Upper lobe of left lung (tissue), 6 donors: Measurements from ENCODE around the gene FGF12. TPM values are rescaled to one million over a fixed set of nuclear protein-coding genes. Genes with fewer than 3 reads are reported as not detected.

ENCODE experiments used
- ATAC-seq, 2 donors: fragments of 200-7000 bp; cut with Tn5 transposase; one replicate each; pipeline ENCODE4 v1.9.1; 2022; ENCODE audit warnings: mild to moderate bottlenecking in 2 of 2, moderate library complexity in 2 of 2; ENCODE audit not compliant: low FRiP score in 2 of 2
- DNase-seq, 2 donors: peaks; one replicate each; pipeline ENCODE4 v3.0.0-alpha.2; 2019 to 2020
- H3K27ac ChIP-seq, 4 donors: fragments of 200-600 bp; sonication (generic); one replicate each; pipeline ENCODE4 v1.5.1; 2016 to 2019
- H3K27me3 ChIP-seq, 4 donors: fragments of 200-600 bp; sonication (generic); one replicate each; pipeline ENCODE4 v1.5.1; 2017 to 2019
- H3K36me3 ChIP-seq, 4 donors: fragments of 200-600 bp; sonication (generic); one replicate each; pipeline ENCODE4 v1.5.1; 2016 to 2019
- H3K4me1 ChIP-seq, 4 donors: fragments of 200-600 bp; sonication (generic); one replicate each; pipeline ENCODE4 v1.5.1; 2018 to 2019
- H3K4me3 ChIP-seq, 4 donors: fragments of 200-600 bp; sonication (generic); one replicate each; pipeline ENCODE4 v1.5.1; 2017 to 2019; ENCODE audit warnings: mild to moderate bottlenecking in 2 of 4, moderate library complexity in 1 of 4
- H3K9me3 ChIP-seq, 4 donors: fragments of 200-600 bp; sonication (generic); one replicate each; pipeline ENCODE4 v1.5.1; 2018 to 2019
- EP300 ChIP-seq, 4 donors: sonication (generic); formaldehyde crosslinking; IDR thresholded peaks; one replicate each; pipeline ENCODE4 v1.5.1; 2017; ENCODE audit warnings: antibody characterized with exemption in 4 of 4, control low read depth in 2 of 4
- POLR2A ChIP-seq, 4 donors: fragments of 450-650 bp; IDR thresholded peaks; one replicate each; pipeline ENCODE4 v1.5.1; 2016 to 2017; ENCODE audit warnings: antibody characterized with exemption in 4 of 4, mild to moderate bottlenecking in 2 of 4
- POLR2AphosphoS5 ChIP-seq, 2 donors: sonication (generic); formaldehyde crosslinking; IDR thresholded peaks; one replicate each; pipeline ENCODE4 v1.5.1; 2017; ENCODE audit warnings: antibody characterized with exemption in 2 of 2
- WGBS, 2 donors: methylation state at CpG; one replicate each; pipeline ENCODE4 v1.1.5; 2017 to 2018; 5-methylcytosine and 5-hydroxymethylcytosine counted together
- total RNA-seq, 6 donors: library from RNA; depleted of rRNA in 4 of 6; stranded (reverse); fragments of >200 nt in 4 of 6; gene quantifications; one replicate each; pipeline versions ENCODE4 v1.1.0 to v1.2.1, GENCODE V29; 2016 to 2021
- TF ChIP-seq, protein P1 (sequence below), 6 experiments: fragments of 450-650 bp in 4 of 6; fragments of 200-600 bp in 2 of 6; sonication (generic) in 2 of 6; IDR thresholded peaks; one replicate each; pipeline ENCODE4 v1.5.1; 2016 to 2019; ENCODE audit warnings: antibody characterized with exemption in 6 of 6
- donor health status: DM: no; HTN: no; CAD: no; lungs with moderate emphysema.
- donor health status: DM: no; HTN: yes; CAD: no; lungs with severe emphysema.

FGF12 gene
- total RNA-seq, 6 donors from 2014 or later, result 0.83 to 5.3 (median 2.2) TPM

DNA sequence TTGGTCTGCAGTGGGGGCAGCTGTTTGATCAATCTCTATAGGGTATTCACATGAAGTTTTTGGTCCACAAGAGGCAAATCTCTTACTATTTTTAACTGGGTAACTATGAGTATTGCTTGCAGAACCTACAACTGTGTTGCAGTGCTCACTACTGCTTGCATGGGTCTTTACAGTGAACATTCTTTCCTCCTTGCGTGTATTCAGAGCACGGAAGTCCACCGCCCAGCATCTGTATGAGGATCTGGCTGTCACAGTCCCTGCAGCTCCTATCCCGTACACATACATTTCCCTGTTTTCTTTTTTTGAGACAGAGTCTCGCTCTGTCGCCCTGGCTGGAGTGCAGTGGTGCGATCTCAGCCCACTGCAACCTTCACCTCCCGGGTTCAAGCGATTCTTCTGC, 449.9 kb downstream of the FGF12 start:
- DNase-seq, result no peak
- 95 to 96% methylated on average over 9 of the region's 9 CpGs for WGBS, 2 donors

GRCh38 chr3:192275741-192276355, 451.5 kb downstream of the FGF12 start:
- H3K4me1 ChIP-seq, result no peaks in the 10 kb centered on the region
- no peak overlapping the region for H3K27ac ChIP-seq
- H3K27me3 ChIP-seq, result no peaks in the 10 kb centered on the region
- no peak overlapping the region for H3K4me3 ChIP-seq
- no peaks in the 10 kb centered on the region for H3K36me3 ChIP-seq
- DNase-seq, result no peak
- TF ChIP-seq EP300 (IDR thresholded peaks at IDR 0.05) (no peak), POLR2AphosphoS5 (IDR thresholded peaks at IDR 0.05) (no peak), POLR2A (IDR thresholded peaks at IDR 0.05) (no peak)
- TF ChIP-seq, protein P1, sequence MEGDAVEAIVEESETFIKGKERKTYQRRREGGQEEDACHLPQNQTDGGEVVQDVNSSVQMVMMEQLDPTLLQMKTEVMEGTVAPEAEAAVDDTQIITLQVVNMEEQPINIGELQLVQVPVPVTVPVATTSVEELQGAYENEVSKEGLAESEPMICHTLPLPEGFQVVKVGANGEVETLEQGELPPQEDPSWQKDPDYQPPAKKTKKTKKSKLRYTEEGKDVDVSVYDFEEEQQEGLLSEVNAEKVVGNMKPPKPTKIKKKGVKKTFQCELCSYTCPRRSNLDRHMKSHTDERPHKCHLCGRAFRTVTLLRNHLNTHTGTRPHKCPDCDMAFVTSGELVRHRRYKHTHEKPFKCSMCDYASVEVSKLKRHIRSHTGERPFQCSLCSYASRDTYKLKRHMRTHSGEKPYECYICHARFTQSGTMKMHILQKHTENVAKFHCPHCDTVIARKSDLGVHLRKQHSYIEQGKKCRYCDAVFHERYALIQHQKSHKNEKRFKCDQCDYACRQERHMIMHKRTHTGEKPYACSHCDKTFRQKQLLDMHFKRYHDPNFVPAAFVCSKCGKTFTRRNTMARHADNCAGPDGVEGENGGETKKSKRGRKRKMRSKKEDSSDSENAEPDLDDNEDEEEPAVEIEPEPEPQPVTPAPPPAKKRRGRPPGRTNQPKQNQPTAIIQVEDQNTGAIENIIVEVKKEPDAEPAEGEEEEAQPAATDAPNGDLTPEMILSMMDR (IDR thresholded peaks at IDR 0.05), result no peak
- WGBS, 2 donors, result 62 to 65% methylated on average over 7 of the region's 7 CpGs
- no peak for ATAC-seq
- H3K9me3 ChIP-seq, result no peaks in the 10 kb centered on the region

More for the DNA sequence above, 449.9 kb downstream of the FGF12 start:
- H3K27me3 ChIP-seq, result no peaks in the 10 kb centered on the region
- no peak overlapping the region for H3K4me3 ChIP-seq
- no peaks in the 10 kb centered on the region for H3K36me3 ChIP-seq
- H3K9me3 ChIP-seq, result no peaks in the 10 kb centered on the region
- no peak overlapping the region for H3K27ac ChIP-seq
- ATAC-seq, result no peak
- TF ChIP-seq, protein P1 (IDR thresholded peaks at IDR 0.05), result no peak
- TF ChIP-seq EP300 (IDR thresholded peaks at IDR 0.05), result no peak
- TF ChIP-seq POLR2AphosphoS5 (IDR thresholded peaks at IDR 0.05), result no peak
- no peak for TF ChIP-seq POLR2A (IDR thresholded peaks at IDR 0.05)
- H3K4me1 ChIP-seq, result no peaks in the 10 kb centered on the region

GRCh38 chr3:192273697-192274010, 453.7 kb downstream of the FGF12 start:
- WGBS, 2 donors, result 65 to 71% methylated on average over 3 of the region's 3 CpGs
- ATAC-seq, result no peak

GRCh38 chr3:192273001-192273696, 454.2 kb downstream of the FGF12 start:
- Histone ChIP-seq H3K27ac (no peak overlapping the region), H3K36me3 (no peaks in the 10 kb centered on the region), H3K4me1 (no peaks in the 10 kb centered on the region), H3K4me3 (no peak overlapping the region), H3K9me3 (no peaks in the 10 kb centered on the region), H3K27me3 (no peaks in the 10 kb centered on the region)
- no peak for ATAC-seq
- no peak for DNase-seq
- 80 to 86% methylated on average over 3 of the region's 3 CpGs for WGBS, 2 donors
- no peak for TF ChIP-seq POLR2A (IDR thresholded peaks at IDR 0.05)
- TF ChIP-seq EP300 (IDR thresholded peaks at IDR 0.05), result no peak
- TF ChIP-seq, protein P1 (IDR thresholded peaks at IDR 0.05), result no peak
- no peak for TF ChIP-seq POLR2AphosphoS5 (IDR thresholded peaks at IDR 0.05)

More at GRCh38 chr3:192273697-192274010, 453.7 kb downstream of the FGF12 start:
- no peaks in the 10 kb centered on the region for H3K9me3 ChIP-seq
- no peaks in the 10 kb centered on the region for H3K4me1 ChIP-seq
- no peaks in the 10 kb centered on the region for H3K36me3 ChIP-seq
- H3K27ac ChIP-seq, result no peak overlapping the region
- TF ChIP-seq EP300 (IDR thresholded peaks at IDR 0.05) (no peak), POLR2AphosphoS5 (IDR thresholded peaks at IDR 0.05) (no peak), POLR2A (IDR thresholded peaks at IDR 0.05) (no peak)
- TF ChIP-seq, protein P1 (IDR thresholded peaks at IDR 0.05), result no peak
- DNase-seq, result no peak
- no peak overlapping the region for H3K4me3 ChIP-seq
- no peaks in the 10 kb centered on the region for H3K27me3 ChIP-seq

GRCh38 chr3:192262001-192262400, 465.3 kb downstream of the FGF12 start:
- ATAC-seq (no peak), DNase-seq (no peak)
- no peaks in the 10 kb centered on the region for H3K36me3 ChIP-seq
- H3K9me3 ChIP-seq, result no peaks in the 10 kb centered on the region
- no peaks in the 10 kb centered on the region for H3K27me3 ChIP-seq
- H3K4me1 ChIP-seq, result no peaks in the 10 kb centered on the region
- H3K27ac ChIP-seq, result no peak overlapping the region
- TF ChIP-seq POLR2A (IDR thresholded peaks at IDR 0.05) (no peak), EP300 (IDR thresholded peaks at IDR 0.05) (no peak), POLR2AphosphoS5 (IDR thresholded peaks at IDR 0.05) (no peak)
- TF ChIP-seq, protein P1 (IDR thresholded peaks at IDR 0.05), result no peak
- no peak overlapping the region for H3K4me3 ChIP-seq
- WGBS, 2 donors, result 76 to 83% methylated on average over 4 of the region's 4 CpGs
